ENCODE measurements around the gene COG1.

GRCh38 chr17:73249700-73250099 is 56.8 kb downstream of the COG1 start:
- TF ChIP-seq CTCF (IDR thresholded peaks at IDR 0.05) (no peak), POLR2A (IDR thresholded peaks at IDR 0.05) (no peak)
